HG02623 (cell line): ENCODE data around the gene TRIM66.

Experiments
- ATAC-seq: cut with Tn5 transposase; IDR thresholded peaks from one replicate; pipeline ENCODE4 v1.9.1; 2021; ENCODE audit warnings: moderate library complexity; ENCODE audit not compliant: unreplicated experiment

TRIM66 gene

DNA sequence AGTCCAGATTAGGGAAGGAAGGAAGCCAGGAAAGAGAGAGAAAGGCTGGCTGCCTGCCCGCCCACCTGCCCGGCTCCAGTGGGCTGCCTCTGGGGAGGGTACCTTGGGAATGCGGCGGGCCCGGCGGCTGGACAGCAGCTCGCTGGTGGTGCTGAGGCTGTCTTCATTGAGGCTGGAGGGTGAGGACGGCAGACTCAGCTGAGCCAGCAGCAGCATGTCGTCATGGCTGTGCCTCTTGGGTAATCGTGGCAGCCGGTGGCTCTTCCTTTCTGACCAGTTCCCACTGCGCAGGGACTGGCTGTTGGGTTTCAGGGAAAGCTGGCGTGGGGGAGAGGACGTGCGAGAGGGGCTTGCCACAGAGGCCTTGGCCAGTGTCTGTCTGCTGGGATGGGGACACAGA lies 33.0 kb upstream of the TRIM66 start:
- ATAC-seq = no peak

DNA sequence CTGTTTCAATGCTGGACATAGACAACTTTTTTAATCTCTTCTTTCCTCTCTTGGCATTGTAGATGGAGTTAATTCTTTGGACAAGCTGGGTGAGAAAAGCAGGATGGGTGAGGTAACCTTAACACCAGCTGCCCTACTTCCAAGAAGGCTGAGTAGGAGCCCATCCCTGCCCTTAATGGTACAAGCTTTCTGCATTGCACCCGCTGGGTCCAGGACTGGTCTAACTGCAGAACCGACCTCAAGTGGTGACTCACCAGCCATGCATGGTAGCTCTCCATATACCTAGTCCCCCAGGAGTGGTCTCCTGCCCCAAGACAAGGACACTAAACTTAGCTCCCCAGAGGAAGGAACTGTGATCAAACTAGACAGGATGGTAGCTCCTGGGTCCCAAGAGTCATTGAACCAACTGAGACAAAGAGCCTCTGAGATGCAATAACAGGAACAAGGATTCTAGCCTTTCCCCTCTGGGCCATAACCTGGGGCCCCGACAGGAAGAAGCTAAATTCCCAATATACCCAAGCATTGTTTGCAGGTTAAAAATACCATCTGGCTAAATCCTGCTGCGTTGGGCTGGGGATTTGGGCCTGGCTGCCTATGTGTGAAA lies 32.3 kb upstream of the TRIM66 start:
- no peak for ATAC-seq

DNA sequence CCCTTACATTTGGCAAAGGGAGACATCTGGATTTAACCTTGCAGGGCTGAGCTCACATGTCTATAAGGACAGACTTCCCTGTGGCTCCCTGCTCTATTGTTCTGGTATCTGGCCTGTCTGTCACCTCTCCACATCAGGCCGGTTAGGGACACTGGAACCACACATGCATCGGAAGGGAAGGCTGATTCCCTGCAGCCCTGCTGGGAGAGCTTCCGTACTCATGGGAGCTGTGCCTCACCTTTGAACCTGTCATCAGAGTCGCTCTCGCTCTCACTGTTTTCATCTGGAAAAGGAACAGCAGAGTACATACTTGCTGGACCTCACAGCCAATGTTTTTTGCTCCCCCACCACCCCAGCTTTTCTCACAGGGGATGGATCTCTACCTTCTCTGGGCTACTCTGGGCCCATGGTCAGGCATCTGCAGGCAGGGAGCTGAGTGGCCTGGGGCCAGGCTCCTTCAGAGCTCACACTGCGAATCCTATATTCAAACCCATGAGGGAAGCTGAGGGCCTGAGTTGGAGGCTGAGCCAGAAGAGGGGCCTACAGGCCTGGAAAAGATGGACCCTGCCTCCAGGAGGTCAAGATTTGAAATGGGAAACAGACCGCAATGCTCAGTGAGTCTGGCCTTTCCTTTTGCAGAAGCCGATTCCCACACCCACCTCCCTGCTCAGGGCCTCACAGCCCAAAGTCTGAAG lies 31.4 kb upstream of the TRIM66 start:
- no peak for ATAC-seq

DNA sequence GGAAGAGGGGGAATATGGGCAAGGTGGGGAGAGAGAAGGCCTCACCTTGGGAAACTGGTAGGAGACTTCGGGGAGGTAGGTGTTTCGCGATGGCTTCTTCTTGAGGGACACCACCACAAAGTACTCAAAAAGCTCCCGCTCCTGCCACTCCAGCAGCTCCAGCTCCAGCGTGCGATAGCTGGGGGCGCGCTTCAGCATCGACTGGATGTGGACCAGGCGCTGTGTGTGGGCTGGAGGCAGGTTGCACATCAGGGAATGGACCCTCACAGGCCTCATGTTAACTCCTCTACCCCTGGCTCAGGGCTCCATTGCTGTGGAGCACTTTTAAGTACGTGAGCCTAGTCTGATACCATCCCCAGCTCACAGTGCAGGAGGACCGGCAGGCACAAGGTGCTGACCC lies 30.0 kb upstream of the TRIM66 start:
- ATAC-seq = no peak

DNA sequence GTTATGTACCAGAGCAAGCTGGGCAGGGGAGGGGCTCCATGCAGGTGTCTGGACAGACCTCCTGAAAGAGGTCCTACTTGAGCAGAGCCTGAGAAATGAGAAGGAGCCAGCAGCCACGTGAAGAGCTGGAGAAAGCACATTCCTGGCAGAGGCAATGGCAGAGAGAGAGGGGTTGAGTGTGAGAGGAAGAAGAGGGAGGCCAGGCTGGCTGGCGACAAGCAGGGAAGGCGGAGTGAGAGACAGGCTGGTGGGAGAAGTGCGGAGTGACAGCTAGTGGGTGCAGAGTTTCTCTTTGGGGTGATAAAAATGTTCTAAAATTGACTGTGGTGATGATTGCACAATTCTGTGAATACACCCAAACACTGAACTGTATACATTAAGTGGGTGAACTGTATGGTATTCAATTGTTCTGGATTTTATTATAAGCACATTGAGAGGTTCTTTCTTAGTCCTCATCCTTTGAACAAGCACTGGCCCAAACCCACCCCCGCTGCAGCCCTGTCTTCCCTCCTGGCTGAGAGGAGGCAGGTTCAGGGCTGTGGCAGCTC lies 29.5 kb upstream of the TRIM66 start:
- ATAC-seq = no peak

DNA sequence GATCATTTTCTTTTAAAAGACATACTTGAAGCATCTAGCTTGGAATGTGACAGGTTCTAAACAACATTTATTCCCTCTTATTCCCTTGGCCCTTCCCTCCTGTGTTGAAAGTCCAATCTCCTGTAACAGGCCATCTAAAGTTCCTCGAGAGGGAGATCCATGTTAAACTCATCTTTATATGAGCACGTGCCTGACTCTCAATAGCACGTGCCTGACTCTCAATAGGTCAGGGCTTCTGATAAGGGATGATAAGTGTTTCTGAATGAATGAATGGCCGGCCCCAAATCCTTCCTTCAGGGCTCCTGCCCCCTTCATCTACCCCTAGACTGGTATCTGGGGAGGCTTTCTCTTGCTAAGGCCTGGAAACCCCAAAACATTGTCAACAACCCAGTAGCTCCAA lies 27.3 kb upstream of the TRIM66 start:
- no peak for ATAC-seq

DNA sequence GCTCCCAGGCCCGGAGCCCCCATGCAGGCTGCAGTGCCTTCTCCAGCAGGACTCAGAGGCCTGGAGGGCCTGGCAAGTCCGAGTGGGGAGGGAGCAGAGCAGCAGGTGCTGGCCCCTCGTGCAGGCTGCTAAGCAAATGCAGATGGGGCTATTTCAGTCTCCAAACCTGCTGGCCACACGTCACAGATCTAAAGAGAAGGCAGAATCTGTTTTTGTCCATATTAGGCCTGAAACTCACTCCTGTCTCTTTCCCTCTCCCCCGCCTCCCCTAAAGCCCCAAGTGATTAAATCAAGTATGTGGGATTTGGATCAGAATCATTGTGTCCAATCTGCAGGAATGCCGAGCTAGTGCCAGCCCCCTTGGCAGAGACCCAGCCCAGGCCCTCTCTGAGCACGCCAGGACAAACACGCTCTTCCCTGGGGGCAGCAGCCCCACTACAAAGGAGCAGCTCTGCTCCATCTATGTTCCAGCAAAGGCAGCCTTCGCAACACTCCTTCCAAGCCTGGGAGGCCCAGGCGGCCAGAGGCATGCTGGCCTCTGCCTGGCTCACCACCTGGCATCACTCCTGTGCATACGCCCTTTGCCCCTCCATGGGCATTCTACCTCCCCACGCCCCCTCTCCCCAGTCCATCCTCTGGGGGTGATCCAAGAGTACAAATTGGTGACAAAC lies 26.7 kb upstream of the TRIM66 start:
- ATAC-seq = no peak

DNA sequence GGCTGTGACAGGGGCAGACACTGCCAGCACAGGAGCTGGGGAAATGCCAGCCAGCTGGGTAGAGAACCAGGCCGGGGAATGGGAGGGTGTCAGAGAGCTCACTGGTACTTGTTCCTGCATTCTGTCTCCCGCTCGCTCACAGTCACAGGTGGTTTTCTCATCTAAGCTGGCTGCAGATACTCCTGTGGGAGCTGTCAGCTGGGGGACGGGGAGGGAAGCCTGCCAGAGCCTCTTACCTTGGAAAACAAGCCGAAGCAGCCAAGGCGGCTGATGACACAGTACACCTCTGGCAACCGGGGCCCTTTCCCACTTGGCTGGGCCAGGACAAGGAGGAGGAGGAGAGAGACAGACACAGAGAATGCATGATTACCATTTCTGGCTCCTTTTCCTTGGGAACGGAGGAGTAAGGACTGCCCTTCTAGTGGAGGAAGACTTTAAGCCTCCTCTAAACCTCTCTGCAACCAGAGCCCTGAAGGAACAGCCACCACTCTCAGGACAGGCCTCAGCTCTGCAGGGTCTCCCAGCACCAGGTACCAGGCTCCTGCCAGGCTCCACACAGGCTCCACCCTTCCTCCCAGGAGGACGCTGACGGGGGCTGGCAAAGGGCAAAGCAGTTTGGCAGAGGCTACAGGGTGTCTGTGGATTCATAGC lies 25.2 kb upstream of the TRIM66 start:
- no peak for ATAC-seq

DNA sequence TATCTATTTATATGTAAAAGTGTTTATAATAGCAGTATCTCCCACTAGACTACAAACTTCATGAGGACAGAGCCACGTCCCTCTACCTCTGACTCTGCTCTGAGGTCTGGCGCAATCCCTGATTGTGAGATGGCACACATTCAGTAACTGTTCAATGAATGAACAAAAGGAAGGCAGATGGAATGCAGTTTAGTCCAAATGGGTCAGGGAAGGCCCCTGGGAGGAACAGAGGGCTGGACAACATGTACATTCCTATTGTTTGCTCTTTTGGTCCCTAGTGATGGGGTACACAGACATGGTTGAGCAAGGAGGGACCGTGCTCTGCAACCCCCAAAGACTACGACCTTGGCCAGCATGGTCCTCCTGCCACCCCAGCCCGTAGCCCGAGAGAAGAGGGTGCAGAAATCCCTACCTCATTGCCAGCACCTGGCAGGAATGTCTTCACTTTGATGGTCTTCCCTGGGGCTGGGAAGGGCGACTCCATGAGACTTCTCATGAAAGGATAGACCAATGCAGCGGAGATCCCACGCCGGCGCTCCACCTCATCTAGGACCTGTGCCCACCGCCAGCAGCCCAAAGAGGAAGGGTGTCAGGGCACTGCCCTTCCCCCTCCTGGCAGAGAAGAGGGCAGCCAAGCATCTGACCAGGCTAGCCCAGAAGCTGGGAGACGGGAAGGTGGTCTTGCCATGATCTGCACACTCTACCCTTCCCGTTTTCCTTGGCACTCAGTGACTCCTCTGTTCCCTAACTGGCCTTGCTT lies 24.4 kb upstream of the TRIM66 start:
- ATAC-seq = no peak

DNA sequence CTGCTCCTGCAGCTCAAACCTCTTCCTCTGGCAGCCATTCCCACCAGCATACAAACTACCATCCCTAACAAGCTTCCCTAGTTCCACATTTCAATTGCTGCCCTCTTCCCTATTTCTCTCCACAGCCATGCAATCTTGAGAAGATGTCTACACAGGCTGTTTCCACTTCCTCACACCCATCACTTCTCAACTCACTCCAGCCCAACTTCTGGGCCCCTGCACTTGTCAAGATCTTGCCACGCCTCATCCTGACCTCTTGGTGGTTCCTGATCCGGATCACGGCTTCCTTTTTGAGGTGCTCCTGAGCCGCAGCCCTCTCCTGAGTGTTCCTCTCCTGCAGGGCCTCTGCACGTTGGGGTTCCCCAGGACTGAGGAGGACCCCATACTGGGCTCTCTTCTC lies 22.7 kb upstream of the TRIM66 start:
- ATAC-seq = no peak

DNA sequence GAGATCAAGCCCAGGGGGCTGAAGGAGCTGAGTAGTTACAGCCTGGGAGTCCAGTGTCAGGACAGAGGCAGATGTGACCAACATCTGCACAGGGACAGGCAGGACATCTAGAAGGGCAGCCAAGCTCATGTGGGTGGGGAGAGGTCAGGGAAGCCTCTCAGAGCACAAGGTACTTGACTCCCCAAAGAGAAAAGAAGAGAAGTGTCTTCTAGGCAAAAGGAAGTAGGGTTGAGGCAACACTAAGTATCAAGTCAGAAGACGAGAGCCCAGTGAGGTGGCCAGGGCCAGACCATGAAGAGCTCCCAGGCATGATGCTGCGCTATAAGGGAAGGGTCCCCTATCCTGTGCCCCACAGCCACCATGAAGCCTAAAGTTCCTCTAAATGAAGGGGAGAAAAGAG lies 21.7 kb upstream of the TRIM66 start:
- no peak for ATAC-seq

DNA sequence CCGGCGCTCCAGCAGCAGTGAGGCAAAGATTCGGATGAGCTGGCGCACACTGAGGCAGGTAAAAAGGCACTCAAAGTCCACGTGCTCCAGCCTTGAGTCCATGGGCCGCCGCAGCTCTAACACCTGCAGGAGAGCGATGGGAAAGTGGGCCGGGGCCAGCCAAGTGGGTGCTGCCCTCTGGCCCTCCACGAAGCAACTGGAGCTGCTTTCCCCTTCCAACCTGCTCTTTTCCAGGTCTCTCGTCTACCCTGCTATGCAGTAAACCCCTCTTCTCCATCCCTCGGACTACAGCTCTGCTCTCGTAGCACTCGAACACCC lies 20.1 kb upstream of the TRIM66 start:
- ATAC-seq = no peak

DNA sequence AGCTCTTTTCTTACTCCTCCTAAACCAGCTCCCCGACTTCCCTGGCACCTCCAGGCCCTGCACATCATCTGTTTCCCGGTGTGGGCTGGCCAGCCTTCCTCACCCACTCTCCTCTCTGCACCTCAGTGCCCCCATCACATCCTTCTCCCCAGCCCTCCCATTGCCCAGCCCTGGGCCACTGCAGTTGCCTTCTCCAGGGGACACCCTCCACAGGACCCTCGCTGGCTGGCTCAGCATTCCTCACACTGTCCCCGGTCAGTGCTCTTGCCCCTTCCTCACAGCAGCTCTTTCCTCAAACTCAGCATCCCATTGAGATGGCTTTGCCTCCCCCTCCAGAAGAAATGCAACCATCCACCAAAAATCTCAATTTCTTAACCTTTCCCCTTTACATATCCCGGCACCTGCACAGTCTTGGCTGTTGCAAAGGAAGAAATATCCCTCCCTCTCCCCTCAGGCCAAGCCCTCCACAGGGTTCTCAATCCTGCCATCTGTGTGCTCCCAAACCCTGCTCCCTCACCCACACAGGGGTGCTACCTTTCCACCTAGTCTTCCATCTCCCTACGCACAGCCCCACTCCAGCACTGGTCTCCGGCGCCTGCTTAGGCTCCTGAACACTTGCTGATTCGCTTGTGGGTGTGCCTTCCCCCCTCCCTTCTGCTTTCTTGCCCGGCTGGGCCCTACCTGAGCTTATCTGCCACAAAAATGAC lies 19.6 kb upstream of the TRIM66 start:
- no peak for ATAC-seq

DNA sequence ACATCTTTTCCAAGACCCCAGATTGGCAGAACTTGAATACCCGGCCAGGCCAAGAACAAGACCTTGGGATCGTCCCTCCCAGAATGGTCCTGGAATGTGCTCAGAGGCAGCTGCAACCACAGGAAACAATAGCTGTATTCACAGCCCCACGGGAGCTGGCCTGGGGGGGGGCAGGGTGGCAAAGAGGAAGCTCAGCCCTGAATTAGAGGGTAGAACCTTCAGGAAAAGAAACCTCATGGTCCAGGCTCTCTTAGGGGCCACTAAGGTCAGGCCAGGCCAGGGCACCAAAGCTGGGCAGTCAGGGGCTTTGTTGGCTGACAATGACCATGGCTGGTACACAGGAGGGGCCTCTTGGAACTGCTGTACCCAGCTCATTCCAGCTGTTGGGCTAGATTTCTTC lies 17.4 kb upstream of the TRIM66 start:
- ATAC-seq = no peak

DNA sequence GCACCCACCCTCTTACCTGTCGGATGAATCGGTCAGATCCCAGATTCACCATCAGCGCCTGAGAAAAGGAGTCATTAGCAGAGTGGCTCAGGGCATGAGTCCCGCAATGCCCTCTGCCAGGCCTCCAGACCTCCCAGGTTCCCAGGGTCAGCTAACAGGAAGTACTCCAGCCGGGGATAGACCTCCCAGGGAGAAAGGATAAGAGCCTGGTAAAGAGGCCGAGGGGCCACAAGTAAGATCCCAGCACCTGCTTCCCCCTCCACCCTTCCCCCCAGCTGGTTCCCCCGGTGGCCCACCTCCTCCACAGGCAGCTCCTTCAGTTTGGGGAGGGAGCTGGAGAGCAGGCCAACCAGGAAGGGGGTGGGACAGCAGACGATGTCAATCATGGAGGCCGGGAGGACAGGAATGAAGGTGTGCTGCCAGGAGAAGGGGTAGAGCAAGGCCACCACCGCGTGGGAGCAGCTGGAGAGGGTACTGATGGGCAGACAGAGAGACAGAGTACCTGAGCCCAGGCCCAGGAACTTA lies 16.5 kb upstream of the TRIM66 start:
- no peak for ATAC-seq

DNA sequence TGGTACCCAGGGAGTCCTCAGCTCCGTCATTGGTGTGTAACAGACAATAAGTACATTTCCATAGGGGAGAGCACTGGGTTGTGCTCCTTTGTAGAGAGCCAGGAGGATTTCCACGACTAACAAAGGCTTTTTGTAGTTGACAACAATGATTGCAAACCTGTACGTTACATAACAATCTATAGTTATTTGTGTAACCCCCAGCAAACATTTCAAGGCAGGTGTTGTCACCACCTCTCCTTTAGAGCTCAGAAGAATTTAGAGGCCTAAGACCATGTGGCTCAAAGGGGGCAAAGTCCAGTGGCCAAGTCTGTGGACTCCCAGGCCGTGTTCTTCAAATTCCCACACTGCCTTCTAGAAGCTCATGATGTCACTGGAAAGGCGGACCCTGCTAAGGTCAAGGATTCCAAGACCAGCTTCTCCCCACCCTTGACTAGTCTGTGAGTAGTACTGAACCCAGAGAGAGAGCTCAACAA lies 15.9 kb upstream of the TRIM66 start:
- no peak for ATAC-seq

DNA sequence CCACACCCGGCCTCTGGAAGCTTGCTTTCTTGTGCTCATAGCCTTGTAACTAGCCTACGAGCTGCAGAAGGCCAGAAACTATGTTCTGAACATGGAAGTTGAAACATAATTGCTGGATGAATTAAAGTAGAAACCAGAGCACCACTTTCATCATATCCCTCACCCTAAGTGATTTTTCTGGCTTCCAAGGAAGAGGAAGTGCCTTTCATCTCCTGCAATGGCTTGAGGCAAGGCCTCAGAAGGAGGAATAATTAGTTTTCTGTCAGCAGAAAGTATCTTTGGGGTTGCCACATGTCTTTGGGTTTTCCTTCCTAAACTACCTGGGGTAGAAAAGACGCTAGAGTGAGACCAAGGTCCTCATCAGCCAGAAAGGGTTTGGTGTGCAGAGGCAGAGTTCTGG lies 14.6 kb upstream of the TRIM66 start:
- ATAC-seq = no peak

DNA sequence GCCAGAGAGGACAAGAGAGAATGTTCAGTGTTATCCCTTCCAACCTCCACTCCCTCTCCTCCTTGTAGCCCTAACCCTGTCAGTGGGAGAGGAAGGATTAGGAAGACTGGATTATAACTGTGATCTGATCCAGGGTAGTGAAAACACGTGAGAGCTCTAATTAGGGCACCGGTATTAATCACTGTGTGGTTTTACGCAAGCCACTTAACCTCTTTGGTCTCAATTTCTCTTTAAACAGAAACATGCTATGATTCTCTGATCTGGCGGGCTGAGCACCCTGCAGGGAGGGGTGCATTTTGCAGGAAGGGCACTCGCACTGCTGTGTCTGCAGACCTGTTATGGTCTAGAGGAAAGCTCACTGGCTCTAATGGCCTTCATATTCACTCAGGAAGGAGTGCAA lies 11.7 kb upstream of the TRIM66 start:
- no peak for ATAC-seq

DNA sequence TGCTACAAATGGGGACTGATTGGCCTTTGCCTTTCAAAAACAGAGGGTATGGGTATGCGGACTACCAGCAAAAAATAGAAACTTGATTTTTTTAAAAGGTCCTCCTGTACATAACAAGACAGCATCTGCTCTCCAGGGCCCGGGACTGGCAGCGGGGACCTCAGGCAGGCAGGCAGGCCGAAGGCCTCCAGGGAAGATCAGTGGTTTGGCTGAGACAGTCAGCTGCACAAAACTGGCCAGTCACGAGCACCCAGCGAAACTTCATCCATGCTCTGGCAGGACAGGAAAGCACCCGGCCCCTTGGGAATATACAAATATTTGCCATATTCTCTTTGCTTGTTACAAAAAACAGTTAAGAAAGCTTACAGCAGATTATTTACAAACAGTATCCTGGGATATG lies 11.1 kb upstream of the TRIM66 start:
- ATAC-seq = no peak

DNA sequence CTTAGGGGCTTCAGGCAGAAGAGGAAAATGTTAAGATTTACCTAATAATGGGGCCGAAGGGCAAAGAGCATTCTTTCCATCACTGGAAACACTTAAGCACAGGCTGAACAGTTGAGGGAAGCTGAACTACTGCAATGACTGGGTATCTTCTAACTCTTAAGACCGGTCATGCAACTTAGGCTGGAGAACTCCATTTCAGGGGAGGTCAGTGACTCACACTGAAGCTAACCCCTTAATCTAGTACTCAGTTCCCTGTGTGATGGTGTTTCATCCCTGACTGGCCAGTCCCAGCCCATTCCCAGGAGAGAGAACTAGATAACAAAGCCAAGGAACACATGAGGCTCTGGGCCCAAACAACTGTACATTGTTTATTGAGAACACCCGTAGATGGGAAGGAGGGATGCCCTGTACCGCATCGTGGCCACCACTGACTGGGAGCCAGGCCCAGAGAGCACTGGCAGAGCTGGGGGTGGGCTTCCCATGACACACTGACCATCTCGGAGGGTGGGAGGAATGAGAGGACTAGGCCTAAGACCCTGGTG lies 10.6 kb upstream of the TRIM66 start:
- no peak for ATAC-seq
